ENCODE measurements around the gene CDK16. TPM values are rescaled to one million over a fixed set of nuclear protein-coding genes. Genes with fewer than 3 reads are reported as not detected.

CDK16 gene
- total and polyA plus RNA-seq, 8 donors: 29.9 to 47.9 (median 37.1) TPM

GRCh38 chrX:47209508-47210238 is 8.8 kb upstream of the CDK16 start:
- Histone ChIP-seq H3K27ac (no peak overlapping the region), H3K9me3 (no peaks in the 10 kb centered on the region), H3K4me3 (no peak overlapping the region), H3K36me3 (peaks cover 4 to 74% (median 20%) of the 10 kb centered on the region in 3 donors), H3K4me1 (no peaks in the 10 kb centered on the region), H3K27me3 (no peaks in the 10 kb centered on the region)
- no peak for FAIRE-seq
- 95 to 98% methylated on average over 16 of the region's 16 CpGs for WGBS, 2 donors
- ATAC-seq: no peak
- peak in 2 of 6 donors; percentile 7 to 46 for DNase-seq
- intact Hi-C loops (cut with DNase I): no loop called here
- TF ChIP-seq CTCF (IDR thresholded peaks at IDR 0.05): no peak

- Histone ChIP-seq H3K27me3 (no peaks in the 10 kb centered on the region), H3K4me1 (no peaks in the 10 kb centered on the region), H3K27ac (no peak overlapping the region), H3K4me3 (no peak overlapping the region), H3K9me3 (no peaks in the 10 kb centered on the region), H3K36me3 (peaks cover 4 to 72% (median 22%) of the 10 kb centered on the region in 3 donors)
- 92 to 98% methylated on average over 15 of the region's 15 CpGs for WGBS, 2 donors
- peak in 2 of 6 donors; percentile 37 to 39 for DNase-seq
- no peak for FAIRE-seq
- no peak for ATAC-seq
- intact Hi-C loops (cut with DNase I): no loop called here
- no peak for TF ChIP-seq CTCF (IDR thresholded peaks at IDR 0.05)
Observed at GRCh38 chrX:47210661-47211425, 7.6 kb upstream of the CDK16 start.

- intact Hi-C loops (cut with DNase I): no loop called here
- 91 to 93% methylated on average over 12 of the region's 12 CpGs for WGBS, 2 donors
- H3K9me3 ChIP-seq: no peaks in the 10 kb centered on the region
- H3K27me3 ChIP-seq: no peaks in the 10 kb centered on the region
- H3K4me3 ChIP-seq: no peak overlapping the region
- DNase-seq (peak in 1 of 6 donors; percentile 33), ATAC-seq (no peak), FAIRE-seq (no peak)
- H3K4me1 ChIP-seq: peaks cover 0 to 5% (median 0%) of the 10 kb centered on the region in 3 donors
- no peak for TF ChIP-seq CTCF (IDR thresholded peaks at IDR 0.05)
- peaks cover 4 to 56% (median 19%) of the 10 kb centered on the region in 3 donors for H3K36me3 ChIP-seq
- H3K27ac ChIP-seq: no peak overlapping the region
Observed at GRCh38 chrX:47212381-47213293, 5.8 kb upstream of the CDK16 start.

- ATAC-seq (no peak), DNase-seq (peak in 2 of 6 donors; percentile 49 to 67), FAIRE-seq (no peak)
- TF ChIP-seq CTCF (IDR thresholded peaks at IDR 0.05): no peak
- no peaks in the 10 kb centered on the region for H3K27me3 ChIP-seq
- H3K27ac ChIP-seq: no peak overlapping the region
- peaks cover 4 to 50% (median 19%) of the 10 kb centered on the region in 3 donors for H3K36me3 ChIP-seq
- H3K9me3 ChIP-seq: no peaks in the 10 kb centered on the region
- H3K4me1 ChIP-seq: peaks cover 0 to 5% (median 0%) of the 10 kb centered on the region in 3 donors
- H3K4me3 ChIP-seq: no peak overlapping the region
- WGBS, 2 donors: 83 to 90% methylated on average over 20 of the region's 20 CpGs
- intact Hi-C loops (cut with DNase I): no loop called here
Observed at GRCh38 chrX:47214435-47215077, 3.9 kb upstream of the CDK16 start.

Measured in pancreas (tissue), 10 donors.